ENCODE measurements around the gene NID1.

DNA sequence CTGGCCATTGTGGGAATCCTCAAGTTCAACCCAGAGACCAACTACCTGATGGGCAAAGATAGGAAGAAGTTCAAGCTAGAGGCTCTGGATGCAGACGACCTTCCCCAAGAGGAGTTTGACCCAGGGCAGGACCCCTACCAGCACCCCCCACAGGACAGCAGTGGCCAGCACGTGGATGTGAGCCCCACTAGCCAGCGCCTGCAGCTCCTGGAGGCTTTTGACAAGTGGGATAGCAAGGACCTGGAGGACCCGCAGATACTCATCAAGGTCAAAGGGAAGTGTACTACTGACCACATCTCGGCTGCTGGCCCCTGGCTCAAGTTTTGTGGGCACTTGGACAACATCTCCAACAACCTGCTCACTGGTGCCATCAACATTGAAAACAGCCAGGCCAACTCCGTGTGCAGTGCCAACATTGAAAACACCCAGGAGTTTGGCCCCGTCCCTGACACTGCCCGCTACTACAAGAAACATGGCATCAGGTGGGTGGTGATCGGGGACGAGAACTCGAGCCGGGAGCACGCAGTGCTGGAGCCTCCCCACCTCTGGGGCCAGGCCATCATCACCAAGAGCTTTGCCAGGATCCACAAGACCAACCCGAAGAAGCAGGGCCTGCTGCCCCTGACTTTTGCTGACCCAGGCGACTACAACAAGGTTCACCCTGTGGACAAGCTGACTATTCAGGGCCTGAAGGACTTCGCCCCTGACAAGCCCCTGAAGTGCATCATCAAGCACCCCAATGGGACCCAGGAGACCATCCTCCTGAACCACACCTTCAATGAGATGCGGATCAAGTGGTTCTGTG is 46.8 kb upstream of the NID1 start:
- TF ChIP-seq EZH2 (IDR thresholded peaks at IDR 0.05), result no peak
- TF ChIP-seq, protein P1, sequence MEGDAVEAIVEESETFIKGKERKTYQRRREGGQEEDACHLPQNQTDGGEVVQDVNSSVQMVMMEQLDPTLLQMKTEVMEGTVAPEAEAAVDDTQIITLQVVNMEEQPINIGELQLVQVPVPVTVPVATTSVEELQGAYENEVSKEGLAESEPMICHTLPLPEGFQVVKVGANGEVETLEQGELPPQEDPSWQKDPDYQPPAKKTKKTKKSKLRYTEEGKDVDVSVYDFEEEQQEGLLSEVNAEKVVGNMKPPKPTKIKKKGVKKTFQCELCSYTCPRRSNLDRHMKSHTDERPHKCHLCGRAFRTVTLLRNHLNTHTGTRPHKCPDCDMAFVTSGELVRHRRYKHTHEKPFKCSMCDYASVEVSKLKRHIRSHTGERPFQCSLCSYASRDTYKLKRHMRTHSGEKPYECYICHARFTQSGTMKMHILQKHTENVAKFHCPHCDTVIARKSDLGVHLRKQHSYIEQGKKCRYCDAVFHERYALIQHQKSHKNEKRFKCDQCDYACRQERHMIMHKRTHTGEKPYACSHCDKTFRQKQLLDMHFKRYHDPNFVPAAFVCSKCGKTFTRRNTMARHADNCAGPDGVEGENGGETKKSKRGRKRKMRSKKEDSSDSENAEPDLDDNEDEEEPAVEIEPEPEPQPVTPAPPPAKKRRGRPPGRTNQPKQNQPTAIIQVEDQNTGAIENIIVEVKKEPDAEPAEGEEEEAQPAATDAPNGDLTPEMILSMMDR (IDR thresholded peaks at IDR 0.05), result no peak
- TF ChIP-seq EZH2phosphoT487 (IDR thresholded peaks at IDR 0.05), result no peak
